Raji (cell line): ENCODE data around the gene UBE2F.

Source experiments
- POLR2A ChIP-seq: IDR thresholded peaks from 2 replicates; pipeline ENCODE4 v1.6.1; 2011; ENCODE audit warnings: low read depth, low read length, control low read depth; ENCODE audit not compliant: insufficient read depth

Gene UBE2F

GRCh38 chr2:238091436-238092060, 124.7 kb downstream of the UBE2F start:
- no peak for TF ChIP-seq POLR2A
